Endothelial cell of umbilical vein (primary cell): Measurements from ENCODE around the gene B4GALT5. TPM values are rescaled to one million over a fixed set of nuclear protein-coding genes. Genes with fewer than 3 reads are reported as not detected.

Experiments used
- BruUV-seq: library from RNA; stranded (reverse); fragments of 400-500 nt; replicated peaks from 2 replicates; lab custom pipeline; 2021; lab: Mats Ljungman, UMichigan
- CTCF ChIA-PET: fragments of 300-600, 350-600 bp; sonication (Branson Sonifier 250); formaldehyde crosslinking; loops from one replicate; lab custom pipeline; 2021; ENCODE audit warnings: antibody characterized with exemption, inconsistent platforms; lab: Charles Lee
- POLR2A ChIA-PET: fragments of 300-600, 350-600 bp; sonication (Branson Sonifier 250); formaldehyde crosslinking; loops from one replicate; lab custom pipeline; 2021; ENCODE audit warnings: antibody characterized with exemption, inconsistent platforms; lab: Charles Lee
- DNase-seq: peaks from one replicate; pipeline ENCODE4 v3.0.0-alpha.2; 2011; ENCODE audit warnings: low read depth, low spot score
- FAIRE-seq: peaks from 2 replicates; lab custom pipeline; 2011; peaks lifted over from hg19 to GRCh38; lab: Jason Lieb, UNC
- H2AFZ ChIP-seq: 2 replicates; pipeline ENCODE4 v1.6.0; 2012; ENCODE audit warnings: low read depth, low read length, control low read depth, inconsistent platforms
- H3K27ac ChIP-seq: 2 replicates; pipeline ENCODE4 v1.5.1; 2011; ENCODE audit warnings: low read depth, mild to moderate bottlenecking, control low read depth, low read length, moderate library complexity; ENCODE audit not compliant: insufficient read depth
- H3K27me3 ChIP-seq, 2 experiments: 2 replicates each; pipeline versions ENCODE4 v1.6.0 to v1.6.1; 2011; ENCODE audit warnings: low read length in 2 of 2, mixed read lengths in 1 of 2; ENCODE audit not compliant: control insufficient read depth in 2 of 2, insufficient read depth in 2 of 2
- H3K36me3 ChIP-seq, 2 experiments: 2 replicates in 1 of 2; 3 replicates in 1 of 2; pipeline ENCODE4 v1.5.1; 2011; ENCODE audit warnings: low read length in 2 of 2, mild to moderate bottlenecking in 1 of 2, moderate library complexity in 1 of 2; ENCODE audit not compliant: control insufficient read depth in 2 of 2, insufficient read depth in 2 of 2; ENCODE audit errors: extremely low read depth in 1 of 2
- H3K4me1 ChIP-seq: 3 replicates; pipeline ENCODE4 v1.5.1; 2011; ENCODE audit warnings: mild to moderate bottlenecking, low read length; ENCODE audit not compliant: control insufficient read depth, insufficient read depth; ENCODE audit errors: extremely low read depth
- H3K4me2 ChIP-seq: 2 replicates; pipeline ENCODE4 v1.6.1; 2011; ENCODE audit warnings: low read length, control low read depth, mixed read lengths; ENCODE audit not compliant: insufficient read depth
- H3K4me3 ChIP-seq, 3 experiments: fragments of 200-600 bp in 1 of 3; sonication (generic), shearing (Covaris generic) in 1 of 3; replicated peaks in 1 of 3; 2 replicates each; pipeline ENCODE4 v1.5.1; 2011 to 2016; ENCODE audit warnings: control low read depth in 3 of 3, low read length in 3 of 3, mild to moderate bottlenecking in 2 of 3, inconsistent platforms in 1 of 3, low read depth in 1 of 3, moderate library complexity in 1 of 3; ENCODE audit not compliant: insufficient read depth in 1 of 3
- H3K79me2 ChIP-seq: 2 replicates; pipeline ENCODE4 v1.6.0; 2012; ENCODE audit warnings: low read length, inconsistent platforms; ENCODE audit not compliant: control insufficient read depth, insufficient read depth
- H3K9ac ChIP-seq: replicated peaks from 2 replicates; pipeline ENCODE3; 2011; ENCODE audit warnings: low read length, control low read depth; ENCODE audit not compliant: insufficient read depth; ENCODE audit errors: extremely low read depth
- H3K9me1 ChIP-seq: replicated peaks from 3 replicates; pipeline ENCODE4 v1.6.0; 2011; ENCODE audit warnings: mild to moderate bottlenecking, low read length; ENCODE audit not compliant: control insufficient read depth, insufficient read depth; ENCODE audit errors: extremely low read depth
- H3K9me3 ChIP-seq: replicated peaks from 2 replicates; pipeline ENCODE4 v1.5.1; 2012; ENCODE audit warnings: low read length, inconsistent platforms; ENCODE audit not compliant: control insufficient read depth, insufficient read depth
- H4K20me1 ChIP-seq: replicated peaks from 2 replicates; pipeline ENCODE3; 2011; ENCODE audit warnings: mild to moderate bottlenecking, low read length; ENCODE audit not compliant: control insufficient read depth, insufficient read depth; ENCODE audit errors: extremely low read depth
- CTCF ChIP-seq, 2 donors: IDR thresholded peaks; 1 replicate in 1 of 2; 2 replicates in 1 of 2; pipeline ENCODE4 v1.5.1; 2011; ENCODE audit warnings: low read length in 2 of 2, mild to moderate bottlenecking in 2 of 2, moderate library complexity in 2 of 2, control low read depth in 1 of 2, inconsistent platforms in 1 of 2, low read depth in 1 of 2; ENCODE audit not compliant: insufficient read depth in 1 of 2; ENCODE audit errors: extremely low read depth in 1 of 2
- EZH2 ChIP-seq: IDR thresholded peaks from 2 replicates; pipeline ENCODE4 v1.6.1; 2012; ENCODE audit warnings: borderline replicate concordance, low read depth, mild to moderate bottlenecking, moderate library complexity, low read length, inconsistent platforms; ENCODE audit not compliant: severe bottlenecking
- FOS ChIP-seq: IDR thresholded peaks from 2 replicates; pipeline ENCODE4 v1.6.1; 2011; ENCODE audit warnings: mild to moderate bottlenecking, low read length, moderate library complexity, borderline replicate concordance; ENCODE audit not compliant: insufficient read depth
- GATA2 ChIP-seq: IDR thresholded peaks from 2 replicates; pipeline ENCODE4 v1.7.0; 2011; ENCODE audit warnings: low read depth, mild to moderate bottlenecking, moderate library complexity, mixed read lengths, low read length; ENCODE audit not compliant: insufficient read length, insufficient read depth
- JUN ChIP-seq: IDR thresholded peaks from 2 replicates; pipeline ENCODE4 v1.6.1; 2011; ENCODE audit warnings: borderline replicate concordance, low read depth; ENCODE audit not compliant: insufficient read length, insufficient read depth
- MAX ChIP-seq: IDR thresholded peaks from 2 replicates; pipeline ENCODE4 v1.6.1; 2011; ENCODE audit not compliant: insufficient read depth, insufficient read length
- MYC ChIP-seq: IDR thresholded peaks from one replicate; pipeline ENCODE4 v1.6.1; 2011; ENCODE audit warnings: mild to moderate bottlenecking, low read depth, low read length
- POLR2A ChIP-seq: IDR thresholded peaks from 2 replicates; pipeline ENCODE4 v1.6.1; 2012; ENCODE audit warnings: low read depth, mild to moderate bottlenecking, control low read depth, low read length
- POLR2AphosphoS5 ChIP-seq: IDR thresholded peaks from 2 replicates; pipeline ENCODE4 v1.6.1; 2012; ENCODE audit warnings: low read depth, mild to moderate bottlenecking, control low read depth, low read length, moderate library complexity; ENCODE audit not compliant: insufficient read depth
- dilution Hi-C: fragments of 300-500 bp; cut with MboI; formaldehyde crosslinking; loops from one replicate; pipeline ENCODE4 v1.15.0; 2019; ENCODE audit warnings: low sequenced_read_pairs; ENCODE audit not compliant: extremely low pct_ligation_motif_present
- intact Hi-C: fragments of 100-400 bp; cut with micrococcal nuclease; formaldehyde crosslinking; loops from one replicate; pipeline ENCODE4 v1.10.0; 2022
- polyA plus RNA-seq, 4 experiments: library from polyadenylated mRNA; depleted of rRNA in 3 of 4; stranded (reverse) in 3 of 4; unstranded in 1 of 4; fragments of >200 nt; gene quantifications; 2 replicates each; pipeline versions ENCODE4 v1.2.1 to v1.2.3, GENCODE V29; 2011 to 2012; ENCODE audit warnings: missing spikeins in 1 of 4
- total RNA-seq: library from RNA; stranded (reverse); gene quantifications from 2 replicates; pipeline ENCODE4 v1.2.3, GENCODE V29; 2021

Gene B4GALT5
- total and polyA plus RNA-seq, 2 donors (not counting 3 experiments of a cell fraction or from before 2014, with no cell fraction given): 54.4 to 70.1 TPM

- no peak overlapping the region for H3K4me2 ChIP-seq
- ChIA-PET CTCF (interaction anchor here (4.4 kb wide), 1 partner anchor 185 kb away, joined by 16 read pairs; no protein-coding TSS in a partner anchor), POLR2A (no interaction called here)
- peaks cover 95% of the 10 kb centered on the region for H3K79me2 ChIP-seq
- intact Hi-C loops (loop anchor here (5.0 kb wide), 1 partner anchor 51 kb away; the partner anchor contains the start of gene B4GALT5), dilution Hi-C loops (loop anchor here (25.0 kb wide), 1 partner anchor 176 kb away; no protein-coding TSS in a partner anchor)
- FAIRE-seq (no peak), DNase-seq (no peak)
- peaks cover 2% of the 10 kb centered on the region in 2 experiments for H3K36me3 ChIP-seq
- H3K27ac ChIP-seq: no peak overlapping the region
- H3K9me1 ChIP-seq: no peaks in the 10 kb centered on the region
- TF ChIP-seq MAX: no peak
- TF ChIP-seq EZH2: no peak
- no peak for TF ChIP-seq POLR2AphosphoS5
- no peak for TF ChIP-seq POLR2A
- TF ChIP-seq JUN: no peak
- TF ChIP-seq MYC: no peak
- TF ChIP-seq FOS: no peak
- TF ChIP-seq CTCF (IDR thresholded peaks at IDR 0.05; ENCODE audit: extremely low read depth in 1 of 2, insufficient read depth in 1 of 2, low read depth in 1 of 2, low read length in 2 of 2): no peak
- no peak for TF ChIP-seq GATA2
- no peak overlapping the region for H3K9ac ChIP-seq
- peaks cover 24% of the 10 kb centered on the region for H4K20me1 ChIP-seq
- H3K4me3 ChIP-seq: no peak overlapping the region
- no peaks in the 10 kb centered on the region for H3K27me3 ChIP-seq
- H3K9me3 ChIP-seq: no peaks in the 10 kb centered on the region
- H3K4me1 ChIP-seq: peaks cover 19% of the 10 kb centered on the region
- H2AFZ ChIP-seq: no peak overlapping the region
- BruUV-seq: no TSS peak
These were observed 52.8 kb downstream of the B4GALT5 start for GRCh38 chr20:49660912-49661311.
